Stimulated activated naive CD4-positive, alpha-beta T cell treated with Interleukin-2 at 50 U/mL for 16 hours (primary cell): ENCODE measurements around the gene DSCAM.
"Not testable (repeated sequence)": the region's sequence is repeated elsewhere in the genome, so short reads cannot be mapped to it uniquely, and the experiment has no call there.

ENCODE experiments used
- DNase-seq: peaks from one replicate; lab custom pipeline; 2025; lab: John Stamatoyannopoulos, UW

Gene DSCAM

DNA sequence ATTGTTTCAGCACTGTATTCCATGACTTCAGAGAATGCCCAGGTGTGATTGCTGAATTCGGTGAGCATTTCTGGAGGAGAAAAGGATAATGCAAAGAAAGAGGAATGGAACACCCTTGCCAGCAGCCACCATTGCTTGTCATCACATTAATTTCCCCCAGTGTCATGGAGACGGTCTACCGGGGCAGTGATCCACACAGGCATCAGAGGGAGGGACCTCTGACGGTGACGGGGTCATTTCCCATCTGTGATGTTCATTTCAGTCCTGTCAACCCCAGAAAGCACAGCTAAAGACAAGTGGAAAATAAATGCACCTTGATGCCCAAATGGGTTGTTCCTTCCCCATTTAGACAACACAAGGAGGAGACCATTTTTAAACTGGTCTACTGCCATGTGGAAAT is 603.3 kb downstream of the DSCAM start:
- no peak for DNase-seq

DNA sequence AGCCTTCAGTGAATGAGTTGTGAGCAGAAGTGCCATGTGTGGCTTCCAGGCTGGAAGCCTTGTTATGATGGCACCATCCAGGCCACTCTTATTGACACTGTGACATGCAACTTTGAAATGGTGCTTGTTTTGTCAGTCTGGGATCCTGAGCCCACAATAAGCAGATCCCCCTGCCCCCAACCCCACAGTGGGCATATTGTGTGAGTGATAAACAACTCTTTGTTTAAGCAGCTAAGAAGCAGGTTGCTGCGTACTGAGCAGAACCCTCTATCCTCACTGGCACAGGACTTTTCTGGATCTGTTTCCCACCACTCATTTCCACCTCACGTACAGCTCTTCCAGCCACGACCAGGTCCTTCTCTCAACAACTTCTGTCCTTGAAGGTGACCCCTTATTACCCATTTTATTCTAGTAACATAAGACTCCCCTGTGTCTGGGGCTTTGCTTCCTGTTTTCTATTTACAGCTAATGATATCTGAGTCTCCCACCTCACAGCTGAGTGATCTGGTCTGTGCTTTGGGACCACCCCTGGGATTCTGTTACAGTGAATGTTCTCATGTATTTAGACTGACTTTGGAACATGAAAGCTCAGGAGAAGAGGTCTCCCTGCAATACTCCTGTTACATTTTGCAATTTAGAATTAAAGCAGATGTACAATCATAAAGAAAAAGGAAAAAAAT is 604.2 kb downstream of the DSCAM start:
- no peak for DNase-seq

DNA sequence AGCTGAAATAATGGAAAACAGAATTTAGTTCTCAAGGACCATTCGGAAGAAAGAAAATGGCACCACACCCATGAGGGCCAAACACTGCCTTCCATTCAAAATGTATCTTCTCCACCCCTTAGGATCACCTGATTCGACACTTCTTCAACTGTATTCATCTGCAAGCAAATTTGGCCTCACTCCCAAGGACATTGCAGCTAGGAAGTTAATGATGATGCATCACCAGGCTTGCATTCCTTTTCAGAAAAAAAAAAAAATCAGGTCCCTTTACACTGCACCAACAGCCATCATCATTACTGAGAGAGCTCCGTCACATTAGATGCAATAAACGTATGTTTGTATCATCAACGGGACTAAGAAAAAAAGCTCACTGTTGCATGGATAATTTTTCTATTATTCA is 611.4 kb downstream of the DSCAM start:
- DNase-seq, result no peak

- DNase-seq, result no peak
Measured at GRCh38 chr21:40231979-40232378, 615.0 kb downstream of the DSCAM start.

GRCh38 chr21:40227096-40227495 is 619.9 kb downstream of the DSCAM start:
- no peak for DNase-seq

- DNase-seq, result no peak
Measured at GRCh38 chr21:40215941-40216340, 631.0 kb downstream of the DSCAM start.

DNA sequence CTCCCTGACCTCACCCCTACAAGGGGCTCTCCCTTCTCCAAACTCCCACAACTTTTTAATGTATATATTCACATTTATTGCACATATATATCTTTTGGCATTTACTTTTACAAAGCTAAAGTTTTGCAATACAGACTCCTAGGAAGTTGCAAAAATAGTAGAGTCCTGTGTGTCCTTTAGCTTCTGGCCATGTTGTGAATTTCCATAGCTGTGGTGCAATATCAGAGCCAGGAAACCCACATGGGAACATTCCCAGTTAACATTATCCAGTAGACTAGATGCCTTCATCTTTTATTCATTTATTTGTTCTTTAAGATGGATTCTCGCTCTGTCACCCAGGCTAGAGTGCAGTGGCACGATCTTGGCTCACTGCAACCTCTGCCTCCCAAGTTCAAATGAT is 636.7 kb downstream of the DSCAM start:
- DNase-seq, result no peak

GRCh38 chr21:40208948-40209345 is 638.0 kb downstream of the DSCAM start:
- no peak for DNase-seq

DNA sequence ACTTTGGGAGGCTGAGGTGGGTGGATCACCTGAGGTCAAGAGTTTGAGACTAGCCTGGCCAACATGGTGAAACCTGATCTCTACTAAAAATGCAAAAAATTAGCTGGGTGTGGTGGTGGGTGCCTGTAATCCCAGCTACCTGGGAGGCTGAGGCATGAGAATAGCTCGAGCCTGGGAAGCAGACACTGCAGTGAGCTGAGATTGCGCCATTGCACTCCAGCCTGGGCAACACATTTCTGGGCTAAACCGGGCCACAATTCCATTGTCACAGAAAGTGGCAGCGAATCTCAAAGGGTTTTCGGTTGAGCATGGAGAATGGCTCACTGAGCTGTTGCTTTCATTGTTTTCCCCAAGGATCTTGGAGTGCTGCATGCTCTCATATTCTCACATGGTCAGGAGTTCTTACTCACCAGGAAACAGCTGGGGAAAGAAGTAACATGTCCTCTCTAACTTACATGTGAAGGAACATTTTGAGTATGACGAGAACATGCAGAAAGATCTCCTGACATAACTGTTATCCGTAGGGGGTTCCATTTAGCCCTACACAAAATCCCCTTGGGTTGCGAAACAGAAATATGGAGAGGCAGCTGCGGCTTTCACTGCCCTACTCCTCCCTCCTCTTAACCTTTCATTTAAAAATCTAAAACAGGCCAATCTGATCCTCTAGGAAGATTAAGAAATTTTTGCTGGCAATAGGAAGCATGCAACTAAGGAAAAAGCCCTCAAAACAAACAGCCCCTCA is 638.6 kb downstream of the DSCAM start:
- DNase-seq, result no peak

- DNase-seq, result no peak
Measured at GRCh38 chr21:40200946-40201345, 646.0 kb downstream of the DSCAM start.

DNA sequence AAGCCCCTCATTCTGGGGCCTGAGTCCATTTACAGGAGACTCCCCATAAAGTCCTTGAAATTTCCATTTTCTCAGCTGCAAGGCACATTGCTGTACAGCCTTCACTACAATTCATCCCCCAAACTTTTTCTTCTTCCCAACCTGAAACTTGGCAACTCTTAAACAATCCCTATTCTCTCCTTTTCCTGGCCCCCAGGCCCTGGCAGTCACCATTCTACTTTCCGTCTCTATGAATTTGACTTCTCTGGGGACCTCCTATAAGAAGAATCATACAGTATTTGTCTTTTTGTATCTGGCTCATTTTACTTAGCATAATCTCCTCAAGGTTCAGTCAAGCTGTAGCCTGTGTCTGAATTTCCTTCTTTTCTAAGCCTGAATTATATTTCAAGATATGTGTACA is 646.8 kb downstream of the DSCAM start:
- DNase-seq, result no peak

DNA sequence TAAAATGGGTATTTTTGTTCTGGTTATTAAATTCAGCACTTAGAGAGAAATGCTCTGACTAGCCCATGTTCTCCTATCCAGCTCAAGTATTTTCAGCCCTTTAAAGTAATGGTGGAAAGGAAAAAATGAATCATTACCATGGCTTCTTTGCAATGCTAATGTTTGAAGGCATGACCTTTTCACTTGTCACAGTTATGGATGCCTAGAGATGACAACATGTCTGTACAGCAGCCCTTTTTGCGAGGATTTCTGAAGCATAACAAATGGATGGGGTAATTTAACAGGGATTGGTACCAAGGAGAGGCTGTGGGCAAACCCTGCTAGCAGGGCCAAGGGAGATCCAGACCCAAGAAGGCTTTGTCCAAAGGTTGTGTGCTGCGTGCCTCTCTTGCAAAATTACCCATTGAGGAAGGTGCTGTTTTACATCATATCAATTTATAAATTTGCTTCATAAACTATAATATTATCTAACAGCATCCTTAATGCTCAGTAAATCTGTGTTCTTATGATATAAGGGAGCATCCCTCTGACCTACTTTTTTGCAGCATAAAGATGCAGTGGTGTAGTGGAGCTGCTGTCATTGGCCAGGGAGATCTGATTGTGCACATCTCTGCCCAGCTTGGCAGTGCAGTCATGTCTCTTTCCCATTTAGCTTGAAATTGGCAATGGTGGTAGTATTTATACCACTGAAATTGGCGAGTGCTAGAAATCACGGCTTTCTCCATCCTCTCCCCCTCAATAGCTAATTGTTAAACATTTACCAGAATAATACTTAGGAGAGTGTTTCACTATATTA is 652.6 kb downstream of the DSCAM start:
- DNase-seq, result no peak

GRCh38 chr21:40191616-40192015 is 655.3 kb downstream of the DSCAM start:
- no peak for DNase-seq

DNA sequence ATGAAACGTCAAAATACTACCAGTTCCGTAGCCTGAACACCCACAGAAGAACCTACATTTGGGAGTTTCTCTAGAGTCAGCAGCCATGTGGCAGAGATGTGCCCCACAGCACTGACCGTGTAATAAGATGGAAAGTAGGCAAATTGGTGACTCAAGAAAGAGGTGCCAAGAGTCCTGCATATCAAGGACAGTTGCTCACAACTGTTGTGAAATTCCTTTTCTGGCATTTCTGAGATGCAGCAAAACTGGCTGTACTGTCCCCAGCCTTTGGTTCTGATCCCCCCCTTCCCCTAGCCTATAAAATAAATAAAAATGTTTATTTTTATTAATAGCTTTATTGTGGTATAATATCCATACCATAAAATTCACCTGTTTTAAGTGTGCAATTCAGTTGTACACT is 655.8 kb downstream of the DSCAM start:
- no peak for DNase-seq

DNA sequence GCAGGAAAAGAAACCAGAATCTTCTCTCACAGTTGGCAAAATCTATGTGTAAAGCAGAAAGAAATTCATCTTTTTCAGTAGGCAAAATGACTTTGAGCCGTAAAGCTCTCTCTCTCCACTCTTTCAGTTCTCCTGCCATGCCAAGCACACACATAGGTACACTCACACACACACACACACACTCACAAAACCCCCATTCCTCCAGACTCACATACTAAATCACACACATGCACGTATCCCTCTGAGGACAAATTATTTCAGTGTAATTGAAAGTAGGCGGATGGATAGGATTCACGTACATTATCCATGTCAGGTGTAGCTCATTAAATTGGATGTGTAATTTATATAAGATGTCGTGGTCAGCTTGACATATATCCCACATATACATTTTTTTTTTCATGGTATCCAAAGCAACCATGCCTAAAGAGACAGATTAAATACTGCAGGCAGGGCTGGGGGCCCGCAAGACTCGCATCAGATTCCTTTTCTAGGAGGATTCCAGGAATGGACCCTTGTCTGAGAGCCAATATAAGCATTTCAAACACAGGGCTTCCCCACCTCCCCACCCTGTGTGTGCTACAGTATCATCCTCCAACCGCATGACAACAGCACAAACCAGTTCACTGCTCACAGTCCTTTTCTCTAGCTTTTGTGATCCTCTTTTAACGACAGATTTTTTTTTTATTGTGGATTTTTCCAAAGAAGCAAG is 658.9 kb downstream of the DSCAM start:
- no peak for DNase-seq

- DNase-seq, result no peak
Measured at GRCh38 chr21:40187244-40187643, 659.7 kb downstream of the DSCAM start.

- DNase-seq, result no peak
Measured at GRCh38 chr21:40186045-40186444, 660.9 kb downstream of the DSCAM start.

DNA sequence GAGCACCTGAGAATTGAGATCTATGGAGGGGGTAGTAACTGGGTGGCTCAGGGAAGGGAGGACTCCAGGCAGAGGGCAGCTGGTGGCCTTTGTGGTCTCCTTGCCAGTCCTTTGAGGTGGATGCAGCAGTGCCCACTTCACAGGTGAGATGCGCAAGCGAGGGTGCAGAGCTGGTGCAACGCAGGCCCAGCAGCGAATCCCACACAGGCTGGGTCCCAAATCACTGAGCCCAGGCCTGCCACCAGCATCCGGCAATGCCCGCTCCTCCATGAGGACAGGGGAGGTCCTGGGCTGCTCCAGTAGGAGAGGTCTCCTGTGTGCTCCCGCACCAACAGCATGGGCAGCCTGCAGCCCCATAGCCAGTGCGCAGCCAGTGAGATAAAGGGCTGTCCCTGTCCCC is 661.8 kb downstream of the DSCAM start:
- DNase-seq, result no peak

GRCh38 chr21:40182491-40182890 is 664.5 kb downstream of the DSCAM start:
- not testable (repeated sequence) for DNase-seq

DNA sequence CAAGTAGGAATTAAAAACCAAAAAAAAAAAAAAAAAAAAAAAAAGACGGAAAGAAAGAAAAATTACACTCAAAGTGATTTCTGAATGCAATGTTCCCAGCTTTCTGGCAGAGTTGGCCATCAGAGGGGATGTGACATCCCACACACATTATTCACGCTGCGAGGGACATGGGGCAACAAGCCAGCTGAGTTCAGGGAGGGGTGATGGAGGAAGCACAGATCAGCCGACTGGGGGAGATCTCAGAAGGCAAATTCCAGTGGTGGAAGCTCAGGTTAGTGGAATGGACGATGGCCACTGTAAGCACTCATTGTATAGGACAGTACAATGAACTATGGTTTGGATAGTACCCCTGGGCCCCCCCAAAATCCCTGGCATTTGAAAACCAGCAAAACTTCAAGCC is 667.8 kb downstream of the DSCAM start:
- DNase-seq, result no peak

DNA sequence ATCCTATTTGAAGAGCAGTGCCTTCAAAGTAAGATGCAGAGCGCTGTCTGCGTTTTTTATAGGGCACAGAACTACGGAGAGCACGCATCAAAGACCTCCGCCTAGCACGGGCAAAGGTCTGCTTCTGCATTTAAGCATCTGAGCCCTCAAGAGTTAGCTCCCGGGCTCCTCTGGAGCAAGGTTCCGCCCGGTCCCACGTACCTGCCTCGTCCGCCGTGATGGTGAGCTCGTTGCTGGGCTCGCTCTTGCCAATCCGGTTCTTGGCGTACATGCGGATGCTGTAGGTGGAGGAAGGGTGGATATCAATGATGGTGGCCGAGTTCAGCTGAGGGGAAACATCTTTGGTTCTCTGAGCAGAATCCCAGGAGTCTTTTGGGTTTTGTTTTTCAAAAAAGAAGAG is 668.2 kb downstream of the DSCAM start:
- no peak for DNase-seq

DNA sequence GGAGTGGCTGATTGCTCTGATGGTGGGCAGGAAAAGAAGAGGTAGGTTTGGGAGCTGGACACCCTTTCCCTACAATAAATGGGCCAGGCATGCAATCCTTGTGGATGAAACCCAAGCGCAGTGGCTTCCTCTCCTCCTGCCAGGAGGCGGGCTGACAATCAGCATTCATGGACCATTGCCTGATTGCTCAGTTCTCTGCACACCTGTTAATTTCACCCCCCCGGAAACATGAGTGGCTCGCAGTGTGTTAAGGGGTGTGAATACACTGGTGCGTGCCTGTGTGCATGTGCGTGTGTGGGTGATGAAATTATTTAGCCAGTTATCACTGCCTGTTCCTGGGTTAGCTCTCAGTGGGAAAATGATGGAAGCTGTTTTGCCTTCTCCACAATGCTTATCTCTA is 669.0 kb downstream of the DSCAM start:
- DNase-seq, result no peak
